NCI-H526 treated with DMSO at 0.1 percent for 48 hours (cell line): Measurements from ENCODE around the gene TBATA.

Experiments used
- DNase-seq: peaks from one replicate; lab custom pipeline; 2025; lab: John Stamatoyannopoulos, UW

TBATA gene

GRCh38 chr10:70761727-70762350, 23.3 kb downstream of the TBATA start:
- no peak for DNase-seq

GRCh38 chr10:70761031-70761601, 24.1 kb downstream of the TBATA start:
- no peak for DNase-seq

GRCh38 chr10:70760271-70760787, 24.8 kb downstream of the TBATA start:
- DNase-seq: no peak

- DNase-seq: no peak
These were observed 25.4 kb downstream of the TBATA start for GRCh38 chr10:70759781-70760180.

GRCh38 chr10:70758757-70759514, 26.2 kb downstream of the TBATA start:
- peak; percentile 19 for DNase-seq

- no peak for DNase-seq
These were observed 27.3 kb downstream of the TBATA start for GRCh38 chr10:70757856-70758255.

GRCh38 chr10:70756700-70757360, 28.3 kb downstream of the TBATA start:
- DNase-seq: no peak

- DNase-seq: no peak
These were observed 31.1 kb downstream of the TBATA start for GRCh38 chr10:70753841-70754621.

GRCh38 chr10:70753026-70753663, 32.0 kb downstream of the TBATA start:
- DNase-seq: no peak

- no peak for DNase-seq
These were observed 32.6 kb downstream of the TBATA start for GRCh38 chr10:70752571-70752970.

GRCh38 chr10:70751991-70752390, 33.2 kb downstream of the TBATA start:
- DNase-seq: no peak

GRCh38 chr10:70751356-70751755, 33.8 kb downstream of the TBATA start:
- no peak for DNase-seq

GRCh38 chr10:70750156-70750703, 34.9 kb downstream of the TBATA start:
- no peak for DNase-seq

- no peak for DNase-seq
These were observed 35.4 kb downstream of the TBATA start for GRCh38 chr10:70749756-70750155.

- no peak for DNase-seq
These were observed 36.2 kb downstream of the TBATA start for GRCh38 chr10:70748801-70749573.

GRCh38 chr10:70748305-70748704, 36.9 kb downstream of the TBATA start:
- no peak for DNase-seq

- no peak for DNase-seq
These were observed 37.8 kb downstream of the TBATA start for GRCh38 chr10:70747192-70747965.

- DNase-seq: no peak
These were observed 39.6 kb downstream of the TBATA start for GRCh38 chr10:70745555-70745954.

- no peak for DNase-seq
These were observed 40.5 kb downstream of the TBATA start for GRCh38 chr10:70744617-70745143.
